IPS-20b (cell line): ENCODE results near the gene SUSD6.
"Not testable (repeated sequence)": the region's sequence is repeated elsewhere in the genome, so short reads cannot be mapped to it uniquely, and the experiment has no call there.

Experiments used
- H3K27ac ChIP-seq: one replicate; pipeline ENCODE4 v1.5.1; 2013; ENCODE audit warnings: low read length
- H3K27me3 ChIP-seq: 2 replicates; pipeline ENCODE4 v1.6.1; 2013; ENCODE audit warnings: mild to moderate bottlenecking, low read length, inconsistent platforms; ENCODE audit not compliant: insufficient read depth
- H3K36me3 ChIP-seq: 2 replicates; pipeline ENCODE4 v1.6.1; 2013; ENCODE audit warnings: low read depth, mild to moderate bottlenecking, inconsistent platforms, low read length, moderate library complexity; ENCODE audit not compliant: insufficient read depth
- H3K4me1 ChIP-seq: 2 replicates; pipeline ENCODE4 v1.6.1; 2013; ENCODE audit warnings: mild to moderate bottlenecking, control low read depth, inconsistent platforms, low read length, moderate library complexity; ENCODE audit not compliant: insufficient read depth
- H3K4me3 ChIP-seq: 2 replicates; pipeline ENCODE4 v1.5.1; 2013; ENCODE audit warnings: mild to moderate bottlenecking, low read length, inconsistent platforms
- H3K9ac ChIP-seq: 2 replicates; pipeline ENCODE4 v1.6.1; 2013; ENCODE audit warnings: low read depth, mild to moderate bottlenecking, inconsistent platforms, low read length, moderate library complexity
- H3K9me3 ChIP-seq: 2 replicates; pipeline ENCODE4 v1.6.1; 2013; ENCODE audit warnings: mild to moderate bottlenecking, low read depth, low read length, inconsistent platforms; ENCODE audit not compliant: insufficient read depth

SUSD6 gene

GRCh38 chr14:69731919-69732598 lies 120.7 kb downstream of the SUSD6 start:
- H3K27me3 ChIP-seq, H3K9me3 ChIP-seq, H3K4me3 ChIP-seq, H3K27ac ChIP-seq, H3K9ac ChIP-seq, H3K4me1 ChIP-seq, H3K36me3 ChIP-seq: not testable (repeated sequence)

GRCh38 chr14:69736405-69736804 lies 125.0 kb downstream of the SUSD6 start:
- not testable (repeated sequence) for H3K9me3 ChIP-seq, H3K27ac ChIP-seq, H3K4me3 ChIP-seq, H3K4me1 ChIP-seq, H3K27me3 ChIP-seq, H3K36me3 ChIP-seq, H3K9ac ChIP-seq

GRCh38 chr14:69741055-69741454 lies 129.7 kb downstream of the SUSD6 start:
- Histone ChIP-seq H3K9ac (no peak overlapping the region), H3K4me3 (no peak overlapping the region), H3K4me1 (no peaks in the 10 kb centered on the region), H3K27me3 (no peaks in the 10 kb centered on the region), H3K27ac (no peak overlapping the region), H3K36me3 (no peaks in the 10 kb centered on the region), H3K9me3 (peaks cover 33% of the 10 kb centered on the region)

GRCh38 chr14:69749956-69750355 lies 138.6 kb downstream of the SUSD6 start:
- Histone ChIP-seq H3K9ac (no peak overlapping the region), H3K9me3 (peaks cover 2% of the 10 kb centered on the region; the same call in 1 of the 2 replicates), H3K4me1 (peaks cover 6% of the 10 kb centered on the region; the same call in 1 of the 2 replicates), H3K27ac (no peak overlapping the region), H3K4me3 (no peak overlapping the region), H3K36me3 (no peaks in the 10 kb centered on the region), H3K27me3 (no peaks in the 10 kb centered on the region)

GRCh38 chr14:69750495-69750894 lies 139.1 kb downstream of the SUSD6 start:
- Histone ChIP-seq H3K9me3 (no peaks in the 10 kb centered on the region), H3K9ac (no peak overlapping the region), H3K4me3 (no peak overlapping the region), H3K27me3 (no peaks in the 10 kb centered on the region), H3K36me3 (no peaks in the 10 kb centered on the region), H3K27ac (no peak overlapping the region), H3K4me1 (peaks cover 6% of the 10 kb centered on the region; the same call in 1 of the 2 replicates)

- no peaks in the 10 kb centered on the region for H3K27me3 ChIP-seq
- peaks cover 6% of the 10 kb centered on the region; the same call in 1 of the 2 replicates for H3K4me1 ChIP-seq
- no peak overlapping the region for H3K9ac ChIP-seq
- H3K4me3 ChIP-seq, result no peak overlapping the region
- no peaks in the 10 kb centered on the region for H3K9me3 ChIP-seq
- H3K27ac ChIP-seq, result no peak overlapping the region
- no peaks in the 10 kb centered on the region for H3K36me3 ChIP-seq
Observed at GRCh38 chr14:69752773-69753172, 141.4 kb downstream of the SUSD6 start.

- H3K27ac ChIP-seq, result no peak overlapping the region
- H3K4me1 ChIP-seq, result peaks cover 6% of the 10 kb centered on the region; the same call in 1 of the 2 replicates
- H3K36me3 ChIP-seq, result no peaks in the 10 kb centered on the region
- H3K27me3 ChIP-seq, result no peaks in the 10 kb centered on the region
- no peak overlapping the region for H3K9ac ChIP-seq
- H3K9me3 ChIP-seq, result no peaks in the 10 kb centered on the region
- no peak overlapping the region for H3K4me3 ChIP-seq
Observed at GRCh38 chr14:69753860-69754259, 142.5 kb downstream of the SUSD6 start.

GRCh38 chr14:69754487-69754886 lies 143.1 kb downstream of the SUSD6 start:
- peaks cover 6% of the 10 kb centered on the region; the same call in 1 of the 2 replicates for H3K4me1 ChIP-seq
- H3K27ac ChIP-seq, result no peak overlapping the region
- no peaks in the 10 kb centered on the region for H3K27me3 ChIP-seq
- H3K9ac ChIP-seq, result no peak overlapping the region
- no peaks in the 10 kb centered on the region for H3K9me3 ChIP-seq
- no peaks in the 10 kb centered on the region for H3K36me3 ChIP-seq
- no peak overlapping the region for H3K4me3 ChIP-seq

GRCh38 chr14:69755296-69755695 lies 143.9 kb downstream of the SUSD6 start:
- no peaks in the 10 kb centered on the region for H3K27me3 ChIP-seq
- no peaks in the 10 kb centered on the region for H3K9me3 ChIP-seq
- H3K4me1 ChIP-seq, result peaks cover 6% of the 10 kb centered on the region; the same call in 1 of the 2 replicates
- H3K27ac ChIP-seq, result no peak overlapping the region
- no peaks in the 10 kb centered on the region for H3K36me3 ChIP-seq
- no peak overlapping the region for H3K4me3 ChIP-seq
- no peak overlapping the region for H3K9ac ChIP-seq

- peaks cover 6% of the 10 kb centered on the region; the same call in 1 of the 2 replicates for H3K4me1 ChIP-seq
- H3K9me3 ChIP-seq, result no peaks in the 10 kb centered on the region
- no peaks in the 10 kb centered on the region for H3K36me3 ChIP-seq
- no peak overlapping the region for H3K9ac ChIP-seq
- H3K4me3 ChIP-seq, result no peak overlapping the region
- H3K27me3 ChIP-seq, result no peaks in the 10 kb centered on the region
- H3K27ac ChIP-seq, result no peak overlapping the region
Observed at GRCh38 chr14:69755784-69756183, 144.4 kb downstream of the SUSD6 start.

GRCh38 chr14:69756298-69756697 lies 144.9 kb downstream of the SUSD6 start:
- Histone ChIP-seq H3K27me3 (no peaks in the 10 kb centered on the region), H3K27ac (no peak overlapping the region), H3K4me3 (no peak overlapping the region), H3K9ac (no peak overlapping the region), H3K9me3 (no peaks in the 10 kb centered on the region), H3K4me1 (peaks cover 6% of the 10 kb centered on the region; the same call in 1 of the 2 replicates), H3K36me3 (no peaks in the 10 kb centered on the region)

GRCh38 chr14:69760810-69761209 lies 149.4 kb downstream of the SUSD6 start:
- Histone ChIP-seq H3K27me3 (no peaks in the 10 kb centered on the region), H3K9ac (no peak overlapping the region), H3K36me3 (no peaks in the 10 kb centered on the region), H3K9me3 (no peaks in the 10 kb centered on the region), H3K27ac (no peak overlapping the region), H3K4me3 (no peak overlapping the region), H3K4me1 (no peaks in the 10 kb centered on the region)
